KMS-11 (cell line): ENCODE measurements around the gene CTSD.

Experiments
- H2AFZ ChIP-seq: fragments of 200-600 bp; sonication (generic); 2 replicates; pipeline ENCODE4 v1.6.1; 2016; ENCODE audit warnings: antibody characterized with exemption, mixed run types, low read depth
- H3K27ac ChIP-seq: fragments of 200-600 bp; sonication (generic); 2 replicates; pipeline ENCODE4 v1.6.1; 2016; ENCODE audit warnings: mild to moderate bottlenecking, mixed run types
- H3K27me3 ChIP-seq: fragments of 200-600 bp; sonication (generic); 2 replicates; pipeline ENCODE4 v1.6.1; 2017; ENCODE audit warnings: mild to moderate bottlenecking, low read depth, mixed run types, moderate library complexity; ENCODE audit not compliant: insufficient read depth
- H3K36me3 ChIP-seq: fragments of 200-600 bp; sonication (generic); 2 replicates; pipeline ENCODE4 v1.6.1; 2017; ENCODE audit warnings: mild to moderate bottlenecking, mixed run types; ENCODE audit not compliant: insufficient read depth
- H3K4me1 ChIP-seq: fragments of 200-600 bp; sonication (generic); 2 replicates; pipeline ENCODE4 v1.6.1; 2016; ENCODE audit warnings: mild to moderate bottlenecking, low read depth, mixed run types; ENCODE audit not compliant: poor library complexity, severe bottlenecking
- H3K4me2 ChIP-seq: fragments of 200-600 bp; sonication (generic); 2 replicates; pipeline ENCODE4 v1.7.0; 2016; ENCODE audit warnings: mild to moderate bottlenecking, mixed run types
- H3K4me3 ChIP-seq: fragments of 200-600 bp; sonication (generic); IDR thresholded peaks from 2 replicates; pipeline ENCODE4 v1.6.1; 2017; ENCODE audit warnings: low read depth, low read length, mixed read lengths; ENCODE audit not compliant: insufficient read depth
- H3K79me2 ChIP-seq: fragments of 200-600 bp; sonication (generic); 2 replicates; pipeline ENCODE4 v1.6.1; 2016; ENCODE audit warnings: low read depth, mixed run types; ENCODE audit not compliant: insufficient read depth
- H3K9ac ChIP-seq: fragments of 200-600 bp; sonication (generic); 2 replicates; pipeline ENCODE4 v1.6.1; 2016; ENCODE audit warnings: mild to moderate bottlenecking, mixed run types
- H4K20me1 ChIP-seq: fragments of 200-600 bp; sonication (generic); 2 replicates; pipeline ENCODE4 v1.6.1; 2016; ENCODE audit warnings: mild to moderate bottlenecking, mixed run types; ENCODE audit not compliant: insufficient read depth
- CTCF ChIP-seq: fragments of 200-600 bp; sonication (generic); conservative IDR thresholded peaks from 2 replicates; pipeline ENCODE4 v1.6.1; 2017; ENCODE audit warnings: low read depth, mild to moderate bottlenecking, antibody characterized with exemption, low read length, moderate library complexity, mixed read lengths

The CTSD gene

GRCh38 chr11:1791912-1792311 lies 28.2 kb upstream of the CTSD start:
- H3K27ac ChIP-seq = no peak overlapping the region
- H3K4me3 ChIP-seq = no peak overlapping the region
- no peaks in the 10 kb centered on the region for H4K20me1 ChIP-seq
- H3K79me2 ChIP-seq = no peaks in the 10 kb centered on the region
- H2AFZ ChIP-seq = no peak overlapping the region
- H3K27me3 ChIP-seq = peaks cover 90% of the 10 kb centered on the region
- no peak overlapping the region for H3K4me2 ChIP-seq
- H3K4me1 ChIP-seq = no peaks in the 10 kb centered on the region
- TF ChIP-seq CTCF = no peak
- no peaks in the 10 kb centered on the region for H3K36me3 ChIP-seq
- no peak overlapping the region for H3K9ac ChIP-seq

GRCh38 chr11:1786466-1786865 lies 22.7 kb upstream of the CTSD start:
- no peak overlapping the region for H3K4me3 ChIP-seq
- TF ChIP-seq CTCF = no peak
- H3K27me3 ChIP-seq = peaks cover 79% of the 10 kb centered on the region
- no peak overlapping the region for H3K4me2 ChIP-seq
- H2AFZ ChIP-seq = no peak overlapping the region
- H4K20me1 ChIP-seq = no peaks in the 10 kb centered on the region
- no peak overlapping the region for H3K9ac ChIP-seq
- no peaks in the 10 kb centered on the region for H3K36me3 ChIP-seq
- no peaks in the 10 kb centered on the region for H3K79me2 ChIP-seq
- H3K4me1 ChIP-seq = no peaks in the 10 kb centered on the region
- H3K27ac ChIP-seq = no peak overlapping the region

GRCh38 chr11:1785749-1786413 lies 22.2 kb upstream of the CTSD start:
- no peak overlapping the region for H3K27ac ChIP-seq
- no peak for TF ChIP-seq CTCF
- no peaks in the 10 kb centered on the region for H3K36me3 ChIP-seq
- H3K4me1 ChIP-seq = no peaks in the 10 kb centered on the region
- H3K79me2 ChIP-seq = no peaks in the 10 kb centered on the region
- no peak overlapping the region for H3K4me3 ChIP-seq
- H3K27me3 ChIP-seq = peaks cover 79% of the 10 kb centered on the region
- no peak overlapping the region for H2AFZ ChIP-seq
- H3K4me2 ChIP-seq = no peak overlapping the region
- no peak overlapping the region for H3K9ac ChIP-seq
- no peaks in the 10 kb centered on the region for H4K20me1 ChIP-seq

- no peaks in the 10 kb centered on the region for H4K20me1 ChIP-seq
- no peaks in the 10 kb centered on the region for H3K4me1 ChIP-seq
- H3K4me3 ChIP-seq = no peak overlapping the region
- H3K27me3 ChIP-seq = peaks cover 77% of the 10 kb centered on the region
- H3K9ac ChIP-seq = no peak overlapping the region
- H3K27ac ChIP-seq = no peak overlapping the region
- TF ChIP-seq CTCF = no peak
- no peak overlapping the region for H3K4me2 ChIP-seq
- H2AFZ ChIP-seq = no peak overlapping the region
- no peaks in the 10 kb centered on the region for H3K36me3 ChIP-seq
- H3K79me2 ChIP-seq = no peaks in the 10 kb centered on the region
These were observed 21.3 kb upstream of the CTSD start for GRCh38 chr11:1784761-1785650.
